ENCODE results near the gene OR52B6. TPM values are rescaled to one million over a fixed set of nuclear protein-coding genes. Genes with fewer than 3 reads are reported as not detected.

OR52B6 gene
- total and polyA plus RNA-seq, 4 donors = not detected

GRCh38 chr11:5608808-5609207, 28.1 kb downstream of the OR52B6 start:
- WGBS = 94% methylated on average over 6 of the region's 6 CpGs
- Histone ChIP-seq H3K36me3 (ENCODE audit: control insufficient read depth in 4 of 4, insufficient read depth in 3 of 4, low read depth in 1 of 4, low read length in 3 of 4) (no peaks in the 10 kb centered on the region), H3K27me3 (ENCODE audit: control insufficient read depth in 4 of 4, insufficient read depth in 4 of 4, low read length in 3 of 4) (no peaks in the 10 kb centered on the region), H3K9ac (ENCODE audit: low read depth in 1 of 2, low read length in 2 of 2) (no peak overlapping the region), H3K9me3 (ENCODE audit: control insufficient read depth in 4 of 4, low read length in 3 of 4) (no peaks in the 10 kb centered on the region), H3K27ac (ENCODE audit: low read depth in 1 of 2, low read length in 2 of 2) (no peak overlapping the region), H3K4me3 (ENCODE audit: low read depth in 1 of 3, low read length in 3 of 3) (no peak overlapping the region), H3K4me1 (ENCODE audit: control insufficient read depth in 4 of 4, insufficient read depth in 4 of 4, low read length in 3 of 4) (no peaks in the 10 kb centered on the region)
- TF ChIP-seq MAX (IDR thresholded peaks at IDR 0.05) = no peak
- no peak for TF ChIP-seq HNF4G (IDR thresholded peaks at IDR 0.05)
- TF ChIP-seq ZBTB33 (IDR thresholded peaks at IDR 0.05) = no peak
- no peak for TF ChIP-seq REST (IDR thresholded peaks at IDR 0.05)
- no peak for TF ChIP-seq EGR1 (IDR thresholded peaks at IDR 0.05; ENCODE audit: low read depth in 2 of 2)
- TF ChIP-seq SP1 (IDR thresholded peaks at IDR 0.05) = no peak
- no peak for TF ChIP-seq YY1 (IDR thresholded peaks at IDR 0.05)
- no peak for TF ChIP-seq CTCF (IDR thresholded peaks at IDR 0.05; ENCODE audit: low read depth, low read length, missing input control)
- no peak for TF ChIP-seq JUND (IDR thresholded peaks at IDR 0.05)
- no peak for DNase-seq (ENCODE audit: low spot score)

GRCh38 chr11:5610446-5610845, 29.8 kb downstream of the OR52B6 start:
- Histone ChIP-seq H3K4me1 (ENCODE audit: control insufficient read depth in 4 of 4, insufficient read depth in 4 of 4, low read length in 3 of 4) (no peaks in the 10 kb centered on the region), H3K36me3 (ENCODE audit: control insufficient read depth in 4 of 4, insufficient read depth in 3 of 4, low read depth in 1 of 4, low read length in 3 of 4) (no peaks in the 10 kb centered on the region), H3K9me3 (ENCODE audit: control insufficient read depth in 4 of 4, low read length in 3 of 4) (no peaks in the 10 kb centered on the region), H3K27ac (ENCODE audit: low read depth in 1 of 2, low read length in 2 of 2) (no peak overlapping the region), H3K9ac (ENCODE audit: low read depth in 1 of 2, low read length in 2 of 2) (no peak overlapping the region), H3K27me3 (ENCODE audit: control insufficient read depth in 4 of 4, insufficient read depth in 4 of 4, low read length in 3 of 4) (no peaks in the 10 kb centered on the region), H3K4me3 (ENCODE audit: low read depth in 1 of 3, low read length in 3 of 3) (no peak overlapping the region)
- DNase-seq (ENCODE audit: low spot score) = no peak
- 80% methylated on average over 5 of the region's 5 CpGs for WGBS
- TF ChIP-seq REST (IDR thresholded peaks at IDR 0.05) = no peak
- no peak for TF ChIP-seq FOXA1 (IDR thresholded peaks at IDR 0.05)
- TF ChIP-seq YY1 (IDR thresholded peaks at IDR 0.05) = no peak
- no peak for TF ChIP-seq TAF1 (conservative IDR thresholded peaks at IDR 0.05)
- TF ChIP-seq RXRA (IDR thresholded peaks at IDR 0.05) = no peak
- TF ChIP-seq JUND (IDR thresholded peaks at IDR 0.05) = no peak
- no peak for TF ChIP-seq ATF3 (IDR thresholded peaks at IDR 0.05)
- no peak for TF ChIP-seq NR2F2 (IDR thresholded peaks at IDR 0.05)
- TF ChIP-seq FOXA2 (IDR thresholded peaks at IDR 0.05) = no peak
- no peak for TF ChIP-seq RAD21 (IDR thresholded peaks at IDR 0.05)
- TF ChIP-seq CTCF (IDR thresholded peaks at IDR 0.05; ENCODE audit: low read depth, low read length, missing input control) = no peak
- TF ChIP-seq HNF4A (conservative IDR thresholded peaks at IDR 0.05) = no peak
- no peak for TF ChIP-seq ZBTB33 (IDR thresholded peaks at IDR 0.05)

Data from liver (tissue), 9 donors.